ENCODE results near the gene PEPD.
"Not testable (repeated sequence)": the region's sequence is repeated elsewhere in the genome, so short reads cannot be mapped to it uniquely, and the experiment has no call there.

Gene PEPD

GRCh38 chr19:33559996-33560395 is 38.4 kb upstream of the PEPD start:
- no peak for TF ChIP-seq CTCF (IDR thresholded peaks at IDR 0.05; ENCODE audit: extremely low read depth, missing control alignments)
- no peak for DNase-seq (ENCODE audit: low spot score)

- no peak for TF ChIP-seq CTCF (IDR thresholded peaks at IDR 0.05; ENCODE audit: extremely low read depth, missing control alignments)
- no peak for DNase-seq (ENCODE audit: low spot score)
Measured at GRCh38 chr19:33558856-33559255, 37.3 kb upstream of the PEPD start.

DNA sequence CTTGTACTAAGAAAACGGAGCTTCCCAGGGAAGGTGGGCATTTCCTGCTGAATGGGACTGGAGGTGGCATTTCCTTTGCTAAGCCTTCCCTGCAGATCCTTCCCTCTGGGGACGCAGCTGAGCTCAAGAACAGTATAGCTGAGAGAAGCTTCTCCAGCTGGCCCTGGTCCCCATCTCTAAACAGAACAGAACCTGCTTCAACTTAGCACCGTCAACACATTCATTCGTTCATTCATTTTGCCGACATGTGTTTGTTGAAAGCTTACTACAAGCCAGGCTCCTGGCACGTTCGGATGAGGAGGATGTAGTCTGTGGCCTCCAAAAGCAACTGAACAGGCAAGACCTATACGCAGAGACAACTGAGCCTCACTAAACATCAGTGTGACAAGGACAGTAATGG is 36.6 kb upstream of the PEPD start:
- no peak for TF ChIP-seq CTCF (IDR thresholded peaks at IDR 0.05; ENCODE audit: extremely low read depth, missing control alignments)
- no peak for DNase-seq (ENCODE audit: low spot score)

DNA sequence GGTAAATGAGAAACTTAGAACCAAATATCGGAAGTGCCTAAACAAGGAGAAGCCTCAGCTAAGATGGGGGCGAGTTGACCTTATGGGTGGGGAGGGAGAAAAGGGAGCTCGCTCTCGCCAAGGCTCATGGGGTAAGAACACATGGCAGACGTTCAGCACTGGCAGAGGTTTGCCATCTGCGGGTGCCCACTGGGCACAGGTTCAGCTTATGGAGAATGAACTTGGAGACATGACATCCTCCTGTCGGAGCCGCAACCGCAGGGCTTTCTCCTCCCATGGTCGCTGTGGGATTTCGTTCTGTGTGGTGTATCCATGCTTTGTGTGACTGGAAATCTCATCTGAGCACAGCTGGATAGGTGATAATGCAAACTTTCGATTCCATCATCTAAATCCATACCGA is 36.1 kb upstream of the PEPD start:
- TF ChIP-seq CTCF (IDR thresholded peaks at IDR 0.05; ENCODE audit: extremely low read depth, missing control alignments): no peak
- no peak for DNase-seq (ENCODE audit: low spot score)

GRCh38 chr19:33557196-33557595 is 35.6 kb upstream of the PEPD start:
- TF ChIP-seq CTCF (IDR thresholded peaks at IDR 0.05; ENCODE audit: extremely low read depth, missing control alignments): no peak
- DNase-seq (ENCODE audit: low spot score): no peak

GRCh38 chr19:33556261-33556660 is 34.7 kb upstream of the PEPD start:
- DNase-seq (ENCODE audit: low spot score): no peak

DNA sequence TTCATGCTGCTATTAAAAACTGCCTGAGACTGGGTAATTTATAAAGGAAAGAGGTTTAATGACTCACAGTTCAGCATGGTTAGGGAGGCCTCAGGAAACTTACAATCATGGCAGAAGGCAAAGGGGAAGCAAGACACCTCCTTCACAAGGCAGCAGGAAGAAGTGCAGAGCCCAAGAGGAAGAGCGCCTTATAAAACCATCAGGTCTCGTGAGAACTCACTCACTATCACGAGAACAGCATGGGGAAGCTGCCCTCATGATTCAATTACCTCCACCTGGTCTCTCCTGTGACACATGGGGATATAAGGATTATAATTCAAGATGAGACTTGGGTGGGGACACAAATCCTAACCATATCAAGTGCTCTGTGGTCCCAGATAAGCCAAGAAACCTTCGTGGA is 34.1 kb upstream of the PEPD start:
- not testable (repeated sequence) for DNase-seq (ENCODE audit: low spot score)

More at GRCh38 chr19:33556261-33556660, 34.7 kb upstream of the PEPD start:
- TF ChIP-seq CTCF (IDR thresholded peaks at IDR 0.05; ENCODE audit: extremely low read depth, missing control alignments): no peak

- no peak for TF ChIP-seq CTCF (IDR thresholded peaks at IDR 0.05; ENCODE audit: extremely low read depth, missing control alignments)
- DNase-seq (ENCODE audit: low spot score): no peak
Measured at GRCh38 chr19:33554821-33555220, 33.2 kb upstream of the PEPD start.
